SU-DHL-6 (cell line): ENCODE data around the gene C6orf132.

Source experiments
- EZH2phosphoT487 ChIP-seq: fragments of 200-600 bp; sonication (generic), shearing (Covaris generic); conservative IDR thresholded peaks from 2 replicates; pipeline ENCODE4 v1.6.1; 2018; ENCODE audit warnings: mild to moderate bottlenecking, antibody characterized with exemption, low read length, moderate library complexity, mixed read lengths
- TF ChIP-seq, protein P1 (sequence below): fragments of 200-600 bp; sonication (generic); IDR thresholded peaks from one replicate; pipeline ENCODE4 v1.5.1; 2017; ENCODE audit warnings: antibody characterized with exemption, mild to moderate bottlenecking, low read length, moderate library complexity; ENCODE audit not compliant: insufficient read depth, poor library complexity, severe bottlenecking

DNA sequence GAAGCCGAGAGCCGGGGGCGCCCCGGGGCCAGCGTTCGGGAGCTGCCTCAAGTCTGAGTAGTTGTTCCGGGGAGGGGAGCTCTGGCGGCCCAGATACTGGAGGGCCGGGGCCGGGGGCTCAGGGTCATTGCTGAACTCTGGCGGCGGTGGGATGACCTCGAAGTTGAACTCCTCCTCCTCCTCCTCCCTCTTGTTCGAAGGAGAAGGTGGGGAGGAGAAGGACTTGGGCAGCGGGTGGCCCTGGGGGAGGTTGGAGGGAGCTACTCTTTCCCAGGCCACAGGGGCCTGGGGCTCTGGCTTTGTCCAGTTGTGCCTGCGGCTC, 37.7 kb downstream of the C6orf132 start:
- TF ChIP-seq, protein P1, sequence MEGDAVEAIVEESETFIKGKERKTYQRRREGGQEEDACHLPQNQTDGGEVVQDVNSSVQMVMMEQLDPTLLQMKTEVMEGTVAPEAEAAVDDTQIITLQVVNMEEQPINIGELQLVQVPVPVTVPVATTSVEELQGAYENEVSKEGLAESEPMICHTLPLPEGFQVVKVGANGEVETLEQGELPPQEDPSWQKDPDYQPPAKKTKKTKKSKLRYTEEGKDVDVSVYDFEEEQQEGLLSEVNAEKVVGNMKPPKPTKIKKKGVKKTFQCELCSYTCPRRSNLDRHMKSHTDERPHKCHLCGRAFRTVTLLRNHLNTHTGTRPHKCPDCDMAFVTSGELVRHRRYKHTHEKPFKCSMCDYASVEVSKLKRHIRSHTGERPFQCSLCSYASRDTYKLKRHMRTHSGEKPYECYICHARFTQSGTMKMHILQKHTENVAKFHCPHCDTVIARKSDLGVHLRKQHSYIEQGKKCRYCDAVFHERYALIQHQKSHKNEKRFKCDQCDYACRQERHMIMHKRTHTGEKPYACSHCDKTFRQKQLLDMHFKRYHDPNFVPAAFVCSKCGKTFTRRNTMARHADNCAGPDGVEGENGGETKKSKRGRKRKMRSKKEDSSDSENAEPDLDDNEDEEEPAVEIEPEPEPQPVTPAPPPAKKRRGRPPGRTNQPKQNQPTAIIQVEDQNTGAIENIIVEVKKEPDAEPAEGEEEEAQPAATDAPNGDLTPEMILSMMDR = no peak
- TF ChIP-seq EZH2phosphoT487 = no peak
